Fibroblast of pulmonary artery (primary cell): Measurements from ENCODE around the gene LRMDA.

Experiments used
- DNase-seq: peaks from one replicate; pipeline ENCODE4 v3.0.0-alpha.2; 2010; ENCODE audit warnings: low read depth
- H3K4me3 ChIP-seq: replicated peaks from 2 replicates; pipeline ENCODE4 v1.5.1; 2011; ENCODE audit warnings: low read depth, mild to moderate bottlenecking, control low read depth, low read length, moderate library complexity
- TF ChIP-seq, protein P1 (sequence below): IDR thresholded peaks from 2 replicates; pipeline ENCODE4 v1.5.1; 2011; ENCODE audit warnings: mild to moderate bottlenecking, control low read depth, low read length, inconsistent platforms; ENCODE audit errors: missing control alignments

Gene LRMDA

DNA sequence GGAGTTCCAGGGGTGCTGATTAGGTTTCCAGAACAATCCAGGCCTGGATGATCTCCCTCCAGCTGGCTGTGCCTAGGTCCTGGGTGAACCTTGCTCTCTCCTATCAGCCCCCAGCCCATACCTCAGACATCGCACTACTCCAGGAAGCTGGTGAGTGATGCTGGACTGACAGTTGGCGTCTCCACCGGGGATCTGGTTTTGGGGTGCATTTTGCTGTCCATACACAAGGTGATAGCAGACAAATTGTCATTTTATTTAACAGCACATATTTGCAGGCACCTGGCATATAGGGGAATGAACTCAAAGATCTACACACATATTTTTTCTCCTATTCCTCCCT lies 601.2 kb downstream of the LRMDA start:
- no peak overlapping the region for H3K4me3 ChIP-seq
- TF ChIP-seq, protein P1, sequence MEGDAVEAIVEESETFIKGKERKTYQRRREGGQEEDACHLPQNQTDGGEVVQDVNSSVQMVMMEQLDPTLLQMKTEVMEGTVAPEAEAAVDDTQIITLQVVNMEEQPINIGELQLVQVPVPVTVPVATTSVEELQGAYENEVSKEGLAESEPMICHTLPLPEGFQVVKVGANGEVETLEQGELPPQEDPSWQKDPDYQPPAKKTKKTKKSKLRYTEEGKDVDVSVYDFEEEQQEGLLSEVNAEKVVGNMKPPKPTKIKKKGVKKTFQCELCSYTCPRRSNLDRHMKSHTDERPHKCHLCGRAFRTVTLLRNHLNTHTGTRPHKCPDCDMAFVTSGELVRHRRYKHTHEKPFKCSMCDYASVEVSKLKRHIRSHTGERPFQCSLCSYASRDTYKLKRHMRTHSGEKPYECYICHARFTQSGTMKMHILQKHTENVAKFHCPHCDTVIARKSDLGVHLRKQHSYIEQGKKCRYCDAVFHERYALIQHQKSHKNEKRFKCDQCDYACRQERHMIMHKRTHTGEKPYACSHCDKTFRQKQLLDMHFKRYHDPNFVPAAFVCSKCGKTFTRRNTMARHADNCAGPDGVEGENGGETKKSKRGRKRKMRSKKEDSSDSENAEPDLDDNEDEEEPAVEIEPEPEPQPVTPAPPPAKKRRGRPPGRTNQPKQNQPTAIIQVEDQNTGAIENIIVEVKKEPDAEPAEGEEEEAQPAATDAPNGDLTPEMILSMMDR = no peak
- DNase-seq = no peak

DNA sequence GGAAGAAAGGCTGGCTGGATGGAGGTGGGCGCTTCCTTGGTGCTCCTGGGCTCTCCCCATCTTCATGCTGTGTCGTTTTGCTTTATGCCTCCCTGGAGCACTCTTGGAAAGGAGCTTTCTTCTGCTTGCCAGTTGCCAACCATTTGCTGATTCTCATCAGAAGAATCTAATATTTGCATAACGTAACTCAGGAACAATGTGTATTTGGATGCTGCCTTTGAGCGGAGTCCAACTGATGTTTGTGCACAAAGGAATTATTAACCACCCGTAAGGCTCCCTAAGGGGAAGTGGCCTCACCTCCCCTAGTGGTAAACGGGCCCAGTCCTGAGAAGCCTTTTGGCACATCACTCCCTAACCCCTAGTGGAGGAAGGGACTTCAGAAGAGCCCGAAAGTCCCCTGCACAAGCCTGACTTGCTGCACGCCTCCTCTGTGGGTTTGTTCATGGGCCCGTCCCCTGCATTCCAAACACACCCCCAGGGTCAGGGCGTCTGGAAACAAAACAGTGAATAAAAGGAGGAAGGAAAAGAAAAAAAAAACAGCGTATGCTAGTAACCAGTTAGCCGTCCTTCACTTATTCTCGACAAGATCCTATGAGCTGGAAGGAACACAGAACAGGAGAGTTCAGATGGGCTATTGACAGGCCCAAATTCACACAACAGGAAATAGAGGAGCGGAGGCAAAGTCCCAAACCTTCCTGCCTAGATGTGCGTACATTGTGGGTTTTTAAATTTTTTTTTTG lies 602.2 kb downstream of the LRMDA start:
- no peak overlapping the region for H3K4me3 ChIP-seq
- TF ChIP-seq, protein P1 = no peak
- no peak for DNase-seq

DNA sequence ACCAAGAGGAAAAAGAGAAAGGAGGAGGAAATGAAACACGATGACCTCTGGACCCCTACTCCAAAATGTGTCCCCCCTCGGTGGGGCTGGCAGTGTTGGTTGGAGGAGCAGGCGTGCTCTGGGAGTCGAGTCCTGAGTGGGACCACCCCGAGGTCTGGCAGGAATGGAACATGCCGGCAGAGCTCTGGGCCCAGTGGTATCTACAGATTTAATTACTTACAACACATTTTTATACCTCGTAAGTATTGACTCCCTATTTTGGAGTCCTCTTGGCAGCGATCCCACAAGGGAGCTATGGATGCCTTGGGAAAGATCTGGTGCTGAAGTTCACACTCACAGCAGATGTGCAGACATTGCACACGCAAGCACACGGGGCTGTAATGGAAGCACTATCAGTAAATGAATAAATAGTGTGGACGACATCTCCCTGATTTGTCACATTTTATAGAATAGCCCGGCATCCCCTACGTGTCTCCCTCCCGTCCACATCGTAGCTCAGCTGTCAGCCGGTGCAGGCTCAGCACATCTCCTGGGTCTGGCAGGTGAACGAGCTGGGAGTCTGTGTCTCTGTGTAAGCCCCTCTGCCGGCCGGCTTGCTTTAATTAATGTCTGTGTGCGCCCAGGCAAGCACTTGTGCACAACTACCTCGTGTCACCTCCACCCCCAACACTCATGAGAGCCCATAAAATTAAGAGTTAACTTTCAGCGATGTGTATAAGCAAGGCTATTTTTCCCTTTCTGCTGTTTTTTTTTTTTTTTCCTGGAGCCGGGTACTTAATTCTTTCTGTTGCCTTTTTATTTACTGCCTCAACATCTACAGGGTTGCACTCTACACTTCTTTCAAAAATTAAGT lies 603.2 kb downstream of the LRMDA start:
- H3K4me3 ChIP-seq = no peak overlapping the region
- TF ChIP-seq, protein P1 = no peak

DNA sequence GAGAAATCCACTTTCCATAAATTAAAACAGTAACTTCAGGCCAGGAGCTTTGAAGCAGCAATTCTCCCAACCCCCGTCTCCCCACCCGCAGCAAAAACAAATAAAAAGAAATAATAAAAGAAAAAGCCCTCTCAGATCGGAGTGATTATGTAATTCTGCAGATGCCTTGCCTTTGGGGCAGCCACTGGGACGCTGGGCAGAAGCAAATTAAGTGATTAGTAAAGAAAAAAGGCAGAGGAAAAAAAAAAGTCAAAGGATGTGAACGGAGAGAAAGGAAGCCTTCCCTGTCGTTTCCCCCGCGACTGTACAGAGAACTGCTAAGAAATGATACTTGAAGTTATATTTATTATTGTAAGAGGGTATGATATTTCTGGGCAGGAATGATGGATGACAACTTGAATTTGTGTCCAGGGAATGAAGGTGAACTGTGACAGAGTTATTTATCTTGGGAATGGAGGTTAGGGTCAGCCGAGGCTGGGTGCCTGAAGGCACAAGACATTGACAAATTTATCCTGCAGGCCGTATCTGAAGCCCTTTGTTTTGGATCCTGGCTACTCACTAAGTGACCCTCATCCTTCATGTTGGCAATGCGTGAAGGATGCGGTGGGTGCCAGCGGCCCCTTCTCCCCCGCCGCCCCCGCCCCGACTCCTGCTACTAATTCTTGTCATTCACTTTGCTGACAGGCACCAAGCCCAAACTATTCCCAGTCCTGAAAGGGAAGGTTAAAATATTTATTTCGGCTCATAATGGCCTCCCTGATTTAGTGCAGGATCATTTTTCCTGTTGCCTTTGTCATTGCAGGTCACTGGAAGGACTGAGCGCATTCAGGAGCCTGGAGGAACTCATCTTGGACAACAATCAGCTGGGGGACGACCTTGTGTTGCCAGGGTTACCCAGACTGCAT lies 604.0 kb downstream of the LRMDA start:
- TF ChIP-seq, protein P1 = no peak
- no peak for DNase-seq
- no peak overlapping the region for H3K4me3 ChIP-seq

More for the DNA sequence above, 603.2 kb downstream of the LRMDA start:
- no peak for DNase-seq

DNA sequence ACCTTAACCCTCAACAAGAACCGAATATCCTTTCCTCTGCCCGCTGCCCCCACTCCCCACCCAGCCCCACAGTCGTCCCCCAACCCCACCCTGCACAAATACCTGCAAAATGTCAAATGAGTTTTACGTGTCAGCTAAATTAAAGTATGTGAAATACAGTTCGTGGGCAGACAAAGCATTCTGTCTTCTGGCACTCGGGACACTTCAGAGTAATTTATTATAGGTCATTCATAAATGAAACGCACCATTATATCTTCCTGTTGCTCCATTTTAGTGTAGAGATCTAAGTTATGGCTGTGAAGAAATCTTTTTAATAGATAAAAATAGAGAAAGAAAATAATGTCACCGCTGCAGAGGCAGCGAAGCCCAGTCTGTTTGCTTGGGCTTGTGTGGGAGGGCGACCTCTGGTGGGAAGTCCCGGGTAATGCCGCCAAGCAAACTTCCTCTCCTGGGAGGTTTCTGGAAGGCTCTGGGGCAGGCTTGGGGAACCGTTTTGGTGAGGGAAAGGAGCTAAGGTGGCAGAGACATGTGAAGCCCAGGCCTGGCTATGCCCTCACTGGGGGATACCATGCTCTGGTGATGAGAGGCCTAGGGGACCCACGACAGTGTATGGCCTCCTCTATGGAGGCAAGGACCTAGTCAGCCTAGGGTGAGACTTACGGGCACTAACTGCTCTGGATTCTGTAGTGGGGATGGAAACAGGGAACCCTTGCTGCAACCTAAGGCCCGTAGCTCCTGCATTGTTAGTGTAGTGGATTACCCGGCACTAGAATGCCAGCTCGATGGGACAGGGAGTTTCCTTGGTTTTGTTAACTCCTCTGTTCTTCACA lies 604.9 kb downstream of the LRMDA start:
- TF ChIP-seq, protein P1 = peak; percentile 98
- peak; percentile 76 for DNase-seq
- H3K4me3 ChIP-seq = no peak overlapping the region

DNA sequence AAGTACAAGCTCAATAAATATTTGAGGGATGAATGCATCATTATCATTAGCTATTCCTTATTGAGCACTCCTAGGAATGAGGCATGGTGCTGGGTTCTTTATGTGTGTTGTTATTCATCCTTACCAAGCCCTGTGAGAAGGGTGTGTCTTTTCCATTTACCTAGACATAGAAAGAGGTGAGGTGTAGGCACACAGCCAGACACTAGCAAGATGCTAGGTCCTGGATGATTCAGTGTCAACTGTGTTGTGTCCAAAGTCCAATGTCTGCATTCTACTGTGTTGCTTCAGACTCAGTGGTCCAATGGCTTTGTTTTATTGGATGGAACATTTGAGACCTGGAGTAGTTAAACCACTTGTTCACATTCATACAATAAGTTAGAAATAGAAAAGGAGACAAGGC lies 605.5 kb downstream of the LRMDA start:
- no peak for DNase-seq
- H3K4me3 ChIP-seq = no peak overlapping the region
- TF ChIP-seq, protein P1 = no peak
